Measurements from ENCODE around the gene ENPP6. TPM values are rescaled to one million over a fixed set of nuclear protein-coding genes. Genes with fewer than 3 reads are reported as not detected.

ENPP6 gene
- total RNA-seq, 1 experiment from 2014 or later = not detected

DNA sequence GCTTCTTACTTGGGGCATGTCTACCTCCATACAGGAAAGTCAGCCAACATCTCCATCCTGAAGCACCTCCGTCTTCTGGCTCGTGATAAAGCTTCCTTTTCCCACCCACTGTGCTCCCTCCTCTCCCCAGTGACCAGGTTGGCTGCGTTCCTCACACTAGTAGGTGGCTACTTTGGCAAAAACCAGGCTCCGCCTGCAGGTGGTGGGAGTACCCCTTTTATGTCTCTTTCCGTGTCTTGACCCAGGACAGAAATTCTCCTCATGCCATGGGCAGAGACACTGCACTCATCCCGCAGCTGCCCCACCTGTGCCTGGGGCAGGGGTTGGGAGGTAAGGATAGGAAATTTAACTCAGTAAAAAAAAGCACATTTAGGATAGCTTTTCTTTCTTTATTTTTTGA lies 50.9 kb downstream of the ENPP6 start:
- Mint-ChIP-seq H3K36me3 (ENCODE audit: insufficient read depth, unreplicated experiment) (no peaks in the 10 kb centered on the region), H3K9me3 (ENCODE audit: unreplicated experiment) (no peaks in the 10 kb centered on the region), H3K4me1 (ENCODE audit: insufficient read depth, unreplicated experiment) (no peaks in the 10 kb centered on the region), H3K27ac (ENCODE audit: low read depth, unreplicated experiment) (no peak overlapping the region), H3K4me3 (ENCODE audit: unreplicated experiment) (no peak overlapping the region), H3K27me3 (ENCODE audit: insufficient read depth, unreplicated experiment) (peaks cover 10% of the 10 kb centered on the region)
- TF ChIP-seq, protein P1, sequence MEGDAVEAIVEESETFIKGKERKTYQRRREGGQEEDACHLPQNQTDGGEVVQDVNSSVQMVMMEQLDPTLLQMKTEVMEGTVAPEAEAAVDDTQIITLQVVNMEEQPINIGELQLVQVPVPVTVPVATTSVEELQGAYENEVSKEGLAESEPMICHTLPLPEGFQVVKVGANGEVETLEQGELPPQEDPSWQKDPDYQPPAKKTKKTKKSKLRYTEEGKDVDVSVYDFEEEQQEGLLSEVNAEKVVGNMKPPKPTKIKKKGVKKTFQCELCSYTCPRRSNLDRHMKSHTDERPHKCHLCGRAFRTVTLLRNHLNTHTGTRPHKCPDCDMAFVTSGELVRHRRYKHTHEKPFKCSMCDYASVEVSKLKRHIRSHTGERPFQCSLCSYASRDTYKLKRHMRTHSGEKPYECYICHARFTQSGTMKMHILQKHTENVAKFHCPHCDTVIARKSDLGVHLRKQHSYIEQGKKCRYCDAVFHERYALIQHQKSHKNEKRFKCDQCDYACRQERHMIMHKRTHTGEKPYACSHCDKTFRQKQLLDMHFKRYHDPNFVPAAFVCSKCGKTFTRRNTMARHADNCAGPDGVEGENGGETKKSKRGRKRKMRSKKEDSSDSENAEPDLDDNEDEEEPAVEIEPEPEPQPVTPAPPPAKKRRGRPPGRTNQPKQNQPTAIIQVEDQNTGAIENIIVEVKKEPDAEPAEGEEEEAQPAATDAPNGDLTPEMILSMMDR (IDR thresholded peaks at IDR 0.05; ENCODE audit: unreplicated experiment) = no peak
- intact Hi-C loops (cut with micrococcal nuclease) = loop anchor here (5.0 kb wide), 1 partner anchor 64 kb away; no protein-coding TSS in a partner anchor
- DNase-seq (ENCODE audit: unreplicated experiment) = no peak
- no TSS peak for BruUV-seq (replicated peaks)
- ChIA-PET POLR2A (no interaction called here), CTCF (interaction anchor here (0.6 to 8.0 kb wide), 14 partner anchors 11 to 705 kb away, joined by 3 to 98 read pairs (median 4); no protein-coding TSS in a partner anchor)

DNA sequence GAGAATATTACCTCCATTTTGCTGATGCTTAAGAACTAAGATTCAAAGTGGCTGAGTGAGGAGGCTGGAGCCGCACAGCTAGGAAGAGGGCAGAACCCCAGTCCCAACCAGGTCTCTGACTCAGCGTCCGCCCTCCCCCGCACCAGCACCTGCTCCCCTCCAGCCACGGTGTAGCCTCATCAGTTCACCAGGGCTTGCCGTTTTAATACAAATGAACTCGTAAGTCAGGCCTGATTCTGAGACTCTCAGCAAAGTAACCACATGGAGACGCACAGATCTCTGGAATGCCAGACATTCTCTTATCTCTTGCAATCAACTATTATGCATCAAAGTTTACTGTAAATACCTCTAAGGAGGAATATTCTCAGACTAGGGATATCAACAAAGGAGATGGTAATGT lies 52.4 kb downstream of the ENPP6 start:
- ChIA-PET POLR2A (no interaction called here), CTCF (interaction anchor here (0.7 to 8.0 kb wide), 6 partner anchors 13 to 1067 kb away, joined by 3 to 98 read pairs (median 3); no protein-coding TSS in a partner anchor)
- Mint-ChIP-seq H3K4me3 (ENCODE audit: unreplicated experiment) (no peak overlapping the region), H3K27me3 (ENCODE audit: insufficient read depth, unreplicated experiment) (peaks cover 25% of the 10 kb centered on the region), H3K36me3 (ENCODE audit: insufficient read depth, unreplicated experiment) (no peaks in the 10 kb centered on the region), H3K4me1 (ENCODE audit: insufficient read depth, unreplicated experiment) (no peaks in the 10 kb centered on the region), H3K9me3 (ENCODE audit: unreplicated experiment) (no peaks in the 10 kb centered on the region), H3K27ac (ENCODE audit: low read depth, unreplicated experiment) (no peak overlapping the region)
- no peak for DNase-seq (ENCODE audit: unreplicated experiment)
- intact Hi-C loops (cut with micrococcal nuclease) = loop anchor here (5.0 kb wide), 1 partner anchor 63 kb away; no protein-coding TSS in a partner anchor
- TF ChIP-seq, protein P1 (IDR thresholded peaks at IDR 0.05; ENCODE audit: unreplicated experiment) = no peak
- no TSS peak for BruUV-seq (replicated peaks)

DNA sequence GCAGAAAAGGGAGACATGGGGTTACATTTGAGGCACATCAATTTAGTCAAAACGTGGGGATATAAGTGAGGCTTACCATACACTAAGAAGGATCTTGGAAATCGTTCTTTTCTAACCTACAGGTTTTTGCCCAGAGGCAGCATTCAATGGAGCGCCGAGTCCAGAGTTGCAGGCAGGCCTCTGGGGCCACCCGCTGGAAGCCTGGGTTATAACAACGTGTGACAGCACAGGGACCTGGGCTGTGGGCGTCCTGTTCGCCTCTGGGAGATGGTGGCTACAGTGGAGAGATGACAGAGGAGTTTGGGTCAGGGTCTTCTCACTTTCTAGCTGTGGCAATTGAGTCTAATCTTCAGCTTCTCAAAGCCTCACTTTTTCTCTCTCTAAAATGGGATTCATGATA lies 53.9 kb downstream of the ENPP6 start:
- H3K27me3 Mint-ChIP-seq (ENCODE audit: insufficient read depth, unreplicated experiment) = peaks cover 31% of the 10 kb centered on the region
- intact Hi-C loops (cut with micrococcal nuclease) = loop anchor here (1.0 kb wide), 1 partner anchor 324 kb away; no protein-coding TSS in a partner anchor
- H3K4me3 Mint-ChIP-seq (ENCODE audit: unreplicated experiment) = no peak overlapping the region
- no peaks in the 10 kb centered on the region for H3K36me3 Mint-ChIP-seq (ENCODE audit: insufficient read depth, unreplicated experiment)
- no peaks in the 10 kb centered on the region for H3K4me1 Mint-ChIP-seq (ENCODE audit: insufficient read depth, unreplicated experiment)
- H3K9me3 Mint-ChIP-seq (ENCODE audit: unreplicated experiment) = no peaks in the 10 kb centered on the region
- ChIA-PET CTCF (interaction anchor here (0.6 to 8.0 kb wide), 9 partner anchors 10 to 321 kb away, joined by 3 to 98 read pairs (median 3); no protein-coding TSS in a partner anchor), POLR2A (interaction anchor here (0.7 to 1.0 kb wide), 2 partner anchors 54 to 322 kb away, joined by 3 to 4 read pairs; no protein-coding TSS in a partner anchor)
- BruUV-seq (replicated peaks) = no TSS peak
- DNase-seq (ENCODE audit: unreplicated experiment) = peak; percentile 53
- H3K27ac Mint-ChIP-seq (ENCODE audit: low read depth, unreplicated experiment) = no peak overlapping the region
- TF ChIP-seq, protein P1 (IDR thresholded peaks at IDR 0.05; ENCODE audit: unreplicated experiment) = peak; percentile 65

DNA sequence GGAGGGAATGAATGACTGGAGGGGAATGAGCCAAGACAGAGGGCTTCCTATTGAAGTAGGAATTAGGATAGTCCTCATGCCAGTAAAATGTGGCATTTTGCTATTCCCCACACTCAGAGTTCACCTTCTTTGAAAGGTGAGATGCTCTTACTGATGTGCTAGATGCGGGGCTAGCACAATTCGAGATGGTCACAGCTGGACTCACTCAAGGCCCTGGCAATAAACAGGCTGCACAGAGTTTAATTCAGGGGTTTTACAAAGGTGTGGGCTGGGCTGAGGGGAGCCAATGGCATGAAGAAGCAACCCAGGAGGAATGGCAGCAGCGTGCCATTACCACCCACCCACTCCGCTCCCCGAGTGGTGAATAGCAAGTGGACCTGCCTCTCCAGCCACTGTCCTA lies 55.1 kb downstream of the ENPP6 start:
- intact Hi-C loops (cut with micrococcal nuclease) = no loop called here
- no peak for DNase-seq (ENCODE audit: unreplicated experiment)
- no peak overlapping the region for H3K27ac Mint-ChIP-seq (ENCODE audit: low read depth, unreplicated experiment)
- H3K4me3 Mint-ChIP-seq (ENCODE audit: unreplicated experiment) = no peak overlapping the region
- BruUV-seq (replicated peaks) = no TSS peak
- ChIA-PET POLR2A (no interaction called here), CTCF (interaction anchor here (1.3 to 8.0 kb wide), 2 partner anchors 9 to 320 kb away, joined by 4 to 98 read pairs; no protein-coding TSS in a partner anchor)
- H3K4me1 Mint-ChIP-seq (ENCODE audit: insufficient read depth, unreplicated experiment) = no peaks in the 10 kb centered on the region
- H3K27me3 Mint-ChIP-seq (ENCODE audit: insufficient read depth, unreplicated experiment) = peaks cover 38% of the 10 kb centered on the region
- TF ChIP-seq, protein P1 (IDR thresholded peaks at IDR 0.05; ENCODE audit: unreplicated experiment) = no peak
- no peaks in the 10 kb centered on the region for H3K36me3 Mint-ChIP-seq (ENCODE audit: insufficient read depth, unreplicated experiment)
- no peaks in the 10 kb centered on the region for H3K9me3 Mint-ChIP-seq (ENCODE audit: unreplicated experiment)

Measured in MCF 10A (cell line).